HepG2 (cell line): ENCODE measurements around the gene TMEM86B. TPM values are rescaled to one million over a fixed set of nuclear protein-coding genes. Genes with fewer than 3 reads are reported as not detected.

Experiments used
- AGO1 ChIP-seq: fragments of 200-400 bp; formaldehyde crosslinking; IDR thresholded peaks from 2 replicates; pipeline ENCODE4 v1.6.1; 2017; ENCODE audit warnings: mild to moderate bottlenecking, low read depth, low read length, moderate library complexity; ENCODE audit not compliant: poor library complexity, severe bottlenecking
- AGO2 ChIP-seq: fragments of 200-400 bp; formaldehyde crosslinking; optimal IDR thresholded peaks from 2 replicates; pipeline ENCODE3; 2017; ENCODE audit warnings: mild to moderate bottlenecking, low read depth, low read length, moderate library complexity
- ATF2 ChIP-seq: sonication (generic); formaldehyde crosslinking; IDR thresholded peaks from 2 replicates; pipeline ENCODE4 v1.4.0; 2020; ENCODE audit warnings: missing genetic modification reagents
- CBX2 ChIP-seq, 2 experiments: fragments of 200-600 bp in 1 of 2; sonication (generic); formaldehyde crosslinking in 1 of 2; IDR thresholded peaks; 2 replicates each; pipeline versions ENCODE4 v1.7.0 to v1.8.1; 2018 to 2022; ENCODE audit warnings: low read depth in 2 of 2, low read length in 1 of 2, mild to moderate bottlenecking in 1 of 2, missing genetic modification reagents in 1 of 2
- GTF3A ChIP-seq: sonication (generic); formaldehyde crosslinking; conservative IDR thresholded peaks from 2 replicates; pipeline ENCODE4 v1.4.0; 2020; ENCODE audit warnings: mild to moderate bottlenecking, missing genetic modification reagents
- HOXA7 ChIP-seq: sonication (generic); formaldehyde crosslinking; IDR thresholded peaks from 2 replicates; pipeline ENCODE4 v1.8.1; 2022; ENCODE audit warnings: mild to moderate bottlenecking, missing genetic modification reagents, moderate library complexity
- JUND ChIP-seq: sonication (generic); formaldehyde crosslinking; IDR thresholded peaks from 2 replicates; pipeline ENCODE4 v1.8.0; 2022; ENCODE audit warnings: mild to moderate bottlenecking, missing genetic modification reagents
- NRL ChIP-seq: sonication (generic); formaldehyde crosslinking; IDR thresholded peaks from 2 replicates; pipeline ENCODE4 v1.5.0; 2020; ENCODE audit warnings: missing genetic modification reagents, mild to moderate bottlenecking, moderate library complexity, borderline replicate concordance
- SAFB2 ChIP-seq: sonication (generic); formaldehyde crosslinking; IDR thresholded peaks from 2 replicates; pipeline ENCODE4 v1.5.1; 2020; ENCODE audit warnings: missing genetic modification reagents, low read depth, mild to moderate bottlenecking, borderline replicate concordance
- SAP130 ChIP-seq: IDR thresholded peaks from 2 replicates; pipeline ENCODE4 v1.6.1; 2016; ENCODE audit warnings: low read depth
- TCF7 ChIP-seq: sonication (generic); IDR thresholded peaks from 2 replicates; pipeline ENCODE4 v1.6.1; 2016; ENCODE audit warnings: antibody characterized with exemption, low read depth
- U2AF2 ChIP-seq: fragments of 200-400 bp; formaldehyde crosslinking; IDR thresholded peaks from 2 replicates; pipeline ENCODE4 v1.6.1; 2017; ENCODE audit warnings: low read depth, mild to moderate bottlenecking, low read length
- ZBTB26 ChIP-seq: IDR thresholded peaks from 2 replicates; pipeline ENCODE4 v1.6.1; 2016; ENCODE audit warnings: missing compliant biosample characterization, missing genetic modification reagents, borderline replicate concordance
- ZKSCAN1 ChIP-seq: fragments of 150-350 bp; IDR thresholded peaks from 2 replicates; pipeline ENCODE4 v1.6.1; 2014; ENCODE audit warnings: low read length
- ZNF121 ChIP-seq: sonication (generic); formaldehyde crosslinking; IDR thresholded peaks from 2 replicates; pipeline ENCODE4 v1.5.0; 2020; ENCODE audit warnings: mild to moderate bottlenecking, missing genetic modification reagents
- ZNF3 ChIP-seq: IDR thresholded peaks from 2 replicates; pipeline ENCODE4 v1.7.0; 2017; ENCODE audit warnings: inconsistent platforms
- ZNF367 ChIP-seq: sonication (generic); formaldehyde crosslinking; IDR thresholded peaks from 2 replicates; pipeline ENCODE4 v1.4.0; 2020; ENCODE audit warnings: missing genetic modification reagents, borderline replicate concordance
- ZNF383 ChIP-seq: sonication (generic); formaldehyde crosslinking; IDR thresholded peaks from 2 replicates; pipeline ENCODE4 v1.4.0; 2020; ENCODE audit warnings: missing genetic modification reagents, mild to moderate bottlenecking, borderline replicate concordance
- ZNF737 ChIP-seq: sonication (generic); formaldehyde crosslinking; IDR thresholded peaks from 2 replicates; pipeline ENCODE4 v1.5.0; 2020; ENCODE audit warnings: missing genetic modification reagents, mild to moderate bottlenecking, borderline replicate concordance
- ZNF773 ChIP-seq: sonication (generic); formaldehyde crosslinking; IDR thresholded peaks from 2 replicates; pipeline ENCODE4 v1.4.0; 2020; ENCODE audit warnings: missing genetic modification reagents, borderline replicate concordance
- polyA plus RNA-seq, 8 experiments: library from polyadenylated mRNA; depleted of rRNA in 3 of 8; stranded (reverse) in 7 of 8; unstranded in 1 of 8; fragments of >200 nt; fragmentation: Illumina TruSeq in 4 of 8; extraction: Trizol in 4 of 8; gene quantifications; 2 replicates each; pipeline versions ENCODE4 v1.2.1 to v1.2.3, GENCODE V29; 2011 to 2016; ENCODE audit warnings: low read depth in 4 of 8, missing spikeins in 1 of 8, mixed read lengths in 1 of 8; ENCODE audit not compliant: insufficient read depth in 1 of 8
- total RNA-seq, 5 experiments: library from RNA; depleted of rRNA; stranded (reverse); fragments of >200 nt; fragmentation: Illumina TruSeq; extraction: Trizol; gene quantifications; 2 replicates each; pipeline ENCODE4 v1.2.3, GENCODE V29; 2016; ENCODE audit warnings: low read depth in 1 of 5
- TF ChIP-seq, protein P1 (sequence below): sonication (generic); formaldehyde crosslinking; conservative IDR thresholded peaks from 2 replicates; pipeline ENCODE4 v1.4.0; 2020; ENCODE audit warnings: missing genetic modification reagents
- TF ChIP-seq, protein P2 (sequence below): sonication (generic); formaldehyde crosslinking; IDR thresholded peaks from 2 replicates; pipeline ENCODE4 v1.8.1; 2022; ENCODE audit warnings: low read depth, mild to moderate bottlenecking, missing genetic modification reagents

Gene TMEM86B
- total and polyA plus RNA-seq, 2 of the 13 experiments (the other 11 are each of a cell fraction or from before 2014, with no cell fraction given) = 7.7 to 9.6 TPM

DNA sequence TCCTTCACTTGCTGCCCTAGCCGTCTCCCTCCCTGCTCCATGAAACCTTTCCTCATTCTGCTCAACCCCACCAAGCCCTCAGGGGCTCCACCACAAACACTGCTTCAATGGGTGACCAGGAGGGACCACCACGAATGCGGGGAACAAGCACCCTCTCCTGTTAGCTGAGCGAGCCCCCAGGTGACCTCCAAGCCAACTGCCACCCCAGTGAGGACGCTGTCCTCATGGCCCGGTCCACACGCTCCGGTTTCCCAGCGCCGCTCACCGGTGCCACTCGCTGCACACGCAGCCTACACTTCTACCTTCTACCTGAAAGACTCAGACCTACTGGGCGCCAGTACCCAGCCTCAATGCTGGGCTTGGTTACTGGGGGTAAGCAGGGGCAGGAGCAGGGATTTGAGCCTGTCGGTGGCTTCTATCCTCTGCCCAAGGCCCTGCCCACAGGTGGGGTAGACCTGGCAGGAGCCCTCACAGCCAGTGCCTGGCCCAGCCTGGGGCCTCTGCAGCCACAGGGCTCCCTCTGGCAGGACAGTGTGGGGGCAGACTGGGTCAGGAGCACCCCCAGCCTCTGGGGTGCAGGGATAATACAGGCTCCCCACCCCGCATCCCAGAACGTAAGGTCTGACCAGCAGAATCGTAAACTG, 704 bp upstream of the TMEM86B start (continued):
- TF ChIP-seq ATF2 (no peak), ZNF737 (CRISPR knock-in tag) (no peak), ZNF367 (CRISPR knock-in tag) (no peak), SAP130 (CRISPR knock-in tag) (no peak), GTF3A (CRISPR knock-in tag) (no peak), SAFB2 (no peak), NRL (peak; percentile 18; the same call in 1 of the 2 replicates), AGO1 (no peak), ZNF773 (CRISPR knock-in tag) (0 out of 2 replicates have a peak, but pooled peaks have one; percentile 45), JUND (no peak), HOXA7 (CRISPR knock-in tag) (peak; percentile 55; the same call in 1 of the 2 replicates), ZNF121 (CRISPR knock-in tag) (no peak), AGO2 (peak; percentile 49), ZKSCAN1 (peak; percentile 42; the same call in 1 of the 2 replicates), ZNF3 (CRISPR knock-in tag) (no peak), ZNF383 (CRISPR knock-in tag) (no peak), TCF7 (no peak), CBX2 (IDR thresholded peaks at IDR 0.05; ENCODE audit: low read depth, low read length) (no peak), CBX2 (CRISPR knock-in tag; IDR thresholded peaks at IDR 0.05; ENCODE audit: low read depth) (no peak), ZBTB26 (no peak), U2AF2 (no peak)
- TF ChIP-seq, protein P1, sequence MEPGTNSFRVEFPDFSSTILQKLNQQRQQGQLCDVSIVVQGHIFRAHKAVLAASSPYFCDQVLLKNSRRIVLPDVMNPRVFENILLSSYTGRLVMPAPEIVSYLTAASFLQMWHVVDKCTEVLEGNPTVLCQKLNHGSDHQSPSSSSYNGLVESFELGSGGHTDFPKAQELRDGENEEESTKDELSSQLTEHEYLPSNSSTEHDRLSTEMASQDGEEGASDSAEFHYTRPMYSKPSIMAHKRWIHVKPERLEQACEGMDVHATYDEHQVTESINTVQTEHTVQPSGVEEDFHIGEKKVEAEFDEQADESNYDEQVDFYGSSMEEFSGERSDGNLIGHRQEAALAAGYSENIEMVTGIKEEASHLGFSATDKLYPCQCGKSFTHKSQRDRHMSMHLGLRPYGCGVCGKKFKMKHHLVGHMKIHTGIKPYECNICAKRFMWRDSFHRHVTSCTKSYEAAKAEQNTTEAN (CRISPR knock-in tag) = no peak
- TF ChIP-seq, protein P2, sequence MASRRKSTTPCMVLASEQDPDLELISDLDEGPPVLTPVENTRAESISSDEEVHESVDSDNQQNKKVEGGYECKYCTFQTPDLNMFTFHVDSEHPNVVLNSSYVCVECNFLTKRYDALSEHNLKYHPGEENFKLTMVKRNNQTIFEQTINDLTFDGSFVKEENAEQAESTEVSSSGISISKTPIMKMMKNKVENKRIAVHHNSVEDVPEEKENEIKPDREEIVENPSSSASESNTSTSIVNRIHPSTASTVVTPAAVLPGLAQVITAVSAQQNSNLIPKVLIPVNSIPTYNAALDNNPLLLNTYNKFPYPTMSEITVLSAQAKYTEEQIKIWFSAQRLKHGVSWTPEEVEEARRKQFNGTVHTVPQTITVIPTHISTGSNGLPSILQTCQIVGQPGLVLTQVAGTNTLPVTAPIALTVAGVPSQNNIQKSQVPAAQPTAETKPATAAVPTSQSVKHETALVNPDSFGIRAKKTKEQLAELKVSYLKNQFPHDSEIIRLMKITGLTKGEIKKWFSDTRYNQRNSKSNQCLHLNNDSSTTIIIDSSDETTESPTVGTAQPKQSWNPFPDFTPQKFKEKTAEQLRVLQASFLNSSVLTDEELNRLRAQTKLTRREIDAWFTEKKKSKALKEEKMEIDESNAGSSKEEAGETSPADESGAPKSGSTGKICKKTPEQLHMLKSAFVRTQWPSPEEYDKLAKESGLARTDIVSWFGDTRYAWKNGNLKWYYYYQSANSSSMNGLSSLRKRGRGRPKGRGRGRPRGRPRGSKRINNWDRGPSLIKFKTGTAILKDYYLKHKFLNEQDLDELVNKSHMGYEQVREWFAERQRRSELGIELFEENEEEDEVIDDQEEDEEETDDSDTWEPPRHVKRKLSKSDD (CRISPR knock-in tag) = no peak
